NT2/D1 (cell line): ENCODE results near the gene RAB31.

ENCODE experiments used
- SUZ12 ChIP-seq: IDR thresholded peaks from 2 replicates; pipeline ENCODE4 v1.6.1; 2011; ENCODE audit not compliant: insufficient read length, insufficient read depth; ENCODE audit errors: extremely low read depth
- YY1 ChIP-seq: IDR thresholded peaks from 2 replicates; pipeline ENCODE4 v1.6.1; 2011; ENCODE audit not compliant: insufficient read length, insufficient read depth
- ZNF274 ChIP-seq: IDR thresholded peaks from 2 replicates; pipeline ENCODE4 v1.6.1; 2011; ENCODE audit warnings: mild to moderate bottlenecking, low read depth, low read length

DNA sequence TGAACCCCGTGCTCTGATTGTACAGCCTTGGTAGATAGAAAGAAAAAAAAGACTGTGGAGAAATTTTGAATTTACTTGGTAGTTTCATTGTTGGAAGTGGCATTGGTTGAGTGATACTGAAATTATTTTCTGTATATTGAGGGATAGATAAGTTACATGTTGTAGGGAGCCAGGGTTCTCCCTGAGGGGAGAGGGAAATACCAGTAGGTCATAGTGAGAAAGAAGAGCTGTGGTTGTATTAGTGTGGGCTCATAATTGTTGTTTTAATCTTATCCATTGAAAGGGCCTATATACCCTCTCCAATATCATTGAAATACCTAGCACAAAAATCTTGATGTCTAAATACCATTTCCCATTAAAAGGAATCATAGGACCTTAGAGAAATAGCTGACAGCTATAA is 16.9 kb upstream of the RAB31 start:
- no peak for TF ChIP-seq YY1
- no peak for TF ChIP-seq SUZ12
- no peak for TF ChIP-seq ZNF274
